OCI-LY1 (cell line): ENCODE measurements around the gene AKT1.

ENCODE experiments used
- CTCF ChIP-seq: fragments of 200-600 bp; sonication (generic), shearing (Covaris generic); IDR thresholded peaks from 2 replicates; pipeline ENCODE4 v1.5.1; 2017; ENCODE audit warnings: mild to moderate bottlenecking, antibody characterized with exemption, low read length, moderate library complexity, mixed read lengths
- EZH2 ChIP-seq: fragments of 200-600 bp; sonication (generic), shearing (Covaris generic); IDR thresholded peaks from 2 replicates; pipeline ENCODE4 v1.8.0; 2017; ENCODE audit warnings: borderline replicate concordance, mixed run types, mild to moderate bottlenecking, antibody characterized with exemption, low read length, moderate library complexity, mixed read lengths

DNA sequence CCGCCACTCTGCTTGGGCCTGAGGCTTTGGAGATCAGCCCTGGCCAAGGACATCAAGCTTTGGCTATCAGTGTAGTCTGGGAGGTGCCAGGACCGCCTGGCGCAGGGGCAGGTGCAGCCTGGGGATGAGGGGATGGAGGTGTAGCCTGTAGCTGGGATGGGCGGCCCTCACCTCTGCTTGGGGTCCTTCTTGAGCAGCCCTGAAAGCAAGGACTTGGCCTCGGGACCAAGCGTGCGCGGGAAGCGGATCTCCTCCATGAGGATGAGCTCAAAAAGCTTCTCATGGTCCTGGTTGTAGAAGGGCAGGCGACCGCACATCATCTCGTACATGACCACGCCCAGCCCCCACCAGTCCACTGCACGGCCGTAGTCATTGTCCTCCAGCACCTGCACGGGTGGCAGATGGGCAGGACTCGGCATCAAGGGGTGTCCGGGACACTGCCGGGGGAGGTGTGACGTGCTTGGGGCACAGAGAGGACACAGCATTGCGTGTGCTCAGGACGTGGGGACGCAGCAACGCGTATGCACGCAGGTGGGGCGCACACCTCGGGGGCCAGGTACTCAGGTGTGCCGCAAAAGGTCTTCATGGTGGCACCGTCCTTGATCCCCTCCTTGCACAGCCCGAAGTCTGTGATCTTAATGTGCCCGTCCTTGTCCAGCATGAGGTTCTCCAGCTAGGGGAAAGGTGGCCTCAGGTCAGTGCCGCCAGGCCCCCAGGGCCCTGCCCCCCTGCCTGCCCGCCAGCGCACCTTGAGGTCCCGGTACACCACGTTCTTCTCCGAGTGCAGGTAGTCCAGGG, 22.6 kb downstream of the AKT1 start:
- no peak for TF ChIP-seq EZH2
- TF ChIP-seq CTCF: no peak
